NCI-H446 (cell line): ENCODE data around the gene LMBRD2.
A peak's percentile ranks its signal among the peaks of the same experiment; 100 is the strongest.
"Not testable (repeated sequence)": the region's sequence is repeated elsewhere in the genome, so short reads cannot be mapped to it uniquely, and the experiment has no call there.

Experiments
- DNase-seq, 2 experiments: peaks; one replicate each; lab custom pipeline; 2025; lab: John Stamatoyannopoulos, UW

The LMBRD2 gene

DNA sequence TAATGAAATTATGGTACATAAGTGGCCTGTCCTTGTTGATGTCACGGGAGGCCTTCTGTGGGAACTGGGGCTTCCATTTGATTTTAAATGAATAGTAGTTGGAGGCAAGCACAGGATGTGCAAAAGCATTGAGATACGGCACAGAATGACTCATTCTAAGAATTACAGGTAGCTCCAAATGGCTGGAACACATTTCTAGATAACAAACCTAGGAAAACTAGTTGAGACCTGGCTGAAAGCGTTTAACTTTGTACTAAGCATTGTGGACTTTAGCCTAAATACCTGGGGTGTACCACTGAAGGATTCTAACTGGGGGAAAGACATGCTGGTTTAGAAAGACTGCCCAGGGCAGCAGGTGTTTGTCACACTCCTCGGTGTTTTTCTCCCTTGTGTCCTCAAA lies 9.7 kb upstream of the LMBRD2 start:
- no peak for DNase-seq

DNA sequence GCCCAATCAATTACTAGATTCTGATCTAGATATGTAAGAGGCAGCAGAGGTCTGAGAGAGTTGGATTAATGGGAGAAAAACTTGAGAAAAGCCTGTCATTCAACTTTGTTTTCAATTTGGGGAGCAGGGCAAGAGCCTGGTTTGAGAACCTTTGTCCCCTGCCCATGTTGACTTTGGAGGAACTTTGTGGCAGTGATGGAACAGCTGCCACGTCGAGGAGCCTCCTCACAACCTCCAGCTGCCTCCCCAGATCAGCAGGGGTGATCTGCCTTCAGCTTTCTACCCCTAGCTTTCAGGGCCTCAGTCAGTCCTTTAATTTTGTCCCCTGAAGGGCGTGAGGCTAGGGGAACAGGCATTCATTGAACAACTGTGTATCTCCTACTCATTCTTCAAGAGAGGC lies 8.9 kb upstream of the LMBRD2 start:
- DNase-seq = no peak

DNA sequence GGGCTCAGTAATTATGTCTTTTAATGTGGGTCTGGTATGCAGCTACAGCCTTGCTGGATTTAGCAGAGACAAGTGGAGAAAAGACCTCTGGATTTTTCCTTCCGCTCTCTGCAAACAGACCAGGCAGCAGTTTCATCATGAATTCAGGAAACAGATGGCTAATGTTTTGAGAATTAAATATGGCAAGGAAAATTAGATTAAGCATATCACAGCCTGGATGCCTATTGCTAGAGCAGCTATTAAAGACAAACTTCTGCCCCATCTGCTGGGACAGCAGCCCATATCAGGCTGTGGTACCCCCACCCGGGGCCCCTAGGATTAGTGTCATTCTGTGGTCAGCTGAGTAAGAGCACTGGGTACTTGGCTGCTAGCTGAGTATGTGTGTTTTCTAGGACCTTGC lies 6.5 kb upstream of the LMBRD2 start:
- peak in 1 of 2 experiments; percentile 51 for DNase-seq

DNA sequence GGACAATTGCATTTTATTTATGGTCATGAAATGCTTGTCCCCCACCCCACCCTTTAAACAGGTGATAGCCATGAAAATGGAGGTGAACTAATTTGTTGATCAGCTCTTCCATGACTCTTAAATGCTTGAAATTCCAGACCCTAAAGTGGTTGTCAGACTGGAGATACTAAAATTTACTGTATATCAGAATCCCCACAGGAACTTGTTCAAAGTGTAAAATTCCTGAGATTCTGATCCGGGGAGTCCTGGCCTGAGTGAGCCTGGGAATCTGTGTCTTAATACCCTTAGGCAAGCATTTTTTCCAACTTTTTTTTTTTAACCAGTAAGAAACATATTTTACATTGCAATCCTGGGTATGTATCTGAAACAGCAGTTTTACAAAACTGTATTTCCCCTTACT lies 4.9 kb upstream of the LMBRD2 start:
- DNase-seq = no peak

DNA sequence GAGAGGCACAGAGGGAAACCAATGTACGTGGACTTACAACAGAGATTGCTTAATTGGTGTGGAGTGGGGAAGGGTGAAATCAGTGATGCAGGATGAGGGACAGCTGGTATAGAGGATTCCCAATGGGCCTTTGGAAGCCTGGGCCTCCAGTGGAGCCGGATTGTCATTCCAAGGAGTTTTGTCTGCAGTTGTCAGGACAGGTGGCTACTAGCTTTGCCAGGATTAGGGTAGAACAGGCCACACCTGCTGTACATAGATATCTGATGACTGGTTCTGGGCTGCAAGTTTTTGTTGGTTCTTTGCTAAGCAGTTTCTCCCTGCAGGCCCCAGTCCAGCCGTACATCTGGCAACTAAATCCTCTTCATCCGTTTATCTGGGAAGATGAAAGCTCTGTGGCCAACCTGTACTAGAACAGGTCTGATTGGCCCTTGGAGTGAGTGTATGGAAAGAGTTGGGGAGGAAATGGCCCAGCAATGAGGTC lies 4.5 kb upstream of the LMBRD2 start:
- peak in 1 of 2 experiments; percentile 55 for DNase-seq

DNA sequence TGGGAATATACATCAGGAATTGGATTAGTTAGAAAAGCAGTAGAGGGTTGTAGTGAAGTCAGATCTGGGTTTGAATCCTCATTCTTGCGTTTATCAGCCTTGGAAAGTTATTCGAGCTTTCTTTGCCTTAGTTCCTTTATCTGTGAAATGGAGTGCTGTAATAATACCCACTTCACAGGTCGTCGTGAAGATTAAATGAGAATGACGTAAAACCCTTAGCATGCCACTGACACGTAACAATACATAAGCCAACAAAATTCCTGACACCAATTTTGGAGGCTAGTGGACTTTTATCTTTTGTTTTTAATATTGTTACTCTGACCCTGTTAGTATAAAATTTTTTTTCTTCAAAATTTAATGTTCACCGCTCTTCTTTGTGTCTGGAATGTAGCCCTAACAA lies 3.6 kb upstream of the LMBRD2 start:
- DNase-seq = no peak

DNA sequence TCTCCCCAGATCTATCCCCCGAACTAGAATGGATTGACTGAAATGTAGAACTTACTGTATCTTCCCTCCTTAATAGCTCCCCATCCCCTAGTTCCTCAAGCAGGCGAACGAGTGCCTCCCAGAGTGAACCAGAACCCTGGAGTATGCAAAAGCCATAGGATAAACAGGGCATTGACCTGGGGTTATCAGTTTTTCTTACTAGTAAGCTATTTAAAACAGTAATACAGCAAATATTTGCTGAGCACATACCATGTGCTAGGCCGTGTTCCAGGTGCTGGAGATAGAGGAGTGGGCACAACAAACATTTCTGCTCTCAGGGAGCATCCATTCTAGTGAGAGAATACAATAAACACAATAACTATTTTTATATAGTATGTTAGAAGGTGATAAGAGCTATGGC lies 2.0 kb upstream of the LMBRD2 start:
- no peak for DNase-seq

DNA sequence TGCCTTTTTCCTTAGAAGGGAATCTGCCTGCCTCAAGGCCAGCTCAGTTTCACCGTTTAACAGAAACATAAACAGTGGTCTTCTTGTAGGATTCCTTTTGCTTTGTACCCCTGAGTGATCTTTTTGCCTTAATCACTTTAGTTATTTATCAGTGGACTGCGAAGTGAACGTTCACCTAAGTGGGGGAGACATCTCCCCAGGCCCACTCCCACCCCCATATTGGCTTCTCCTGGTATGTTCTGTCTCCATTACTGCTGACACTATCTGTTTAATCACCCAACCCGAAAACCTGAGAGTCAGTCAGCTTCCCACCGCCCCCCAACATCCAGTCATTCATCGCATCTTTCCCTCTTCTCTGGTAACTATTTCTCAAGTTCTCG lies 1.6 kb upstream of the LMBRD2 start:
- DNase-seq = no peak

DNA sequence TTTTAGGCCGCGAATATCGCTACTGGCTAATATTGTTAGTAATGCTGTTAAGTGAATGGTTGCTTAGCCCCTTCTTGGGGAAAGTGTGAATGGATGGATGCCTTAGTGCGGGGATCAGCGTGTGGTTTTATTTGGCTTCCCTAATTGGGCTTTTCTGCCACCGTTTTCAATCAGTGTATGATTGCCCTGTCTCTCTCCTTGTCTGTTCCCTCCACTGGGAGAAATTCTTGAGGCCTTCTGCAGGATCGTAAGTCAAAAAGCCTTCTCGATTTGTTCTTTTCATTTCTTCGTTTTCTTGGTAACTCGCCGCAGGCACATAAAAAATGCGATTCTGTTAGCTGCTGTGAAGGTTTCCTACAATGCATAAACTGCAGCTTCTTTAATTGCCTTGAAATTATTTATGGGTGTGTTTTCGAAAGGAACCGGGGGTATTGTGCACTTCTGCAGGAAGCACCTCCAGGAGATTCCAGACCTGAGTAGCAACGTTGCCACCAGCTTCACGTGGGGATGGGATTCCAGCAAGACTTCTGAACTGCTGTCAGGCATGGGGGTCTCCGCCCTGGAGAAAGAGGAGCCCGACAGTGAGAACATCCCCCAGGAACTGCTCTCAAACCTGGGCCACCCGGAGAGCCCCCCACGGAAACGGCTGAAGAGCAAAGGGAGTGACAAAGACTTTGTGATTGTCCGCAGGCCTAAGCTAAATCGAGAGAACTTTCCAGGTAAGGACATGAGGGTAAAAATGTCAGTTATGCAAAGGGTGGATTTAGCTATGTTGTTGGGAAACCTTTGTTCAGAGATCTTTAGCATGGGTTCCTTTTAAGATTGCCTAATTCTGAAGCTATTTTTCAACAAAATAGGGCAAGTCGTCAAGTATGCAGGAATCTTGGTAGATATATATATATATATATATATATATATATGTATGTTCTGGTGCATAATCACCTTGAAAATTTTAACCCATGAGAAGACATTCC lies 924 bp upstream of the LMBRD2 start:
- DNase-seq = no peak

DNA sequence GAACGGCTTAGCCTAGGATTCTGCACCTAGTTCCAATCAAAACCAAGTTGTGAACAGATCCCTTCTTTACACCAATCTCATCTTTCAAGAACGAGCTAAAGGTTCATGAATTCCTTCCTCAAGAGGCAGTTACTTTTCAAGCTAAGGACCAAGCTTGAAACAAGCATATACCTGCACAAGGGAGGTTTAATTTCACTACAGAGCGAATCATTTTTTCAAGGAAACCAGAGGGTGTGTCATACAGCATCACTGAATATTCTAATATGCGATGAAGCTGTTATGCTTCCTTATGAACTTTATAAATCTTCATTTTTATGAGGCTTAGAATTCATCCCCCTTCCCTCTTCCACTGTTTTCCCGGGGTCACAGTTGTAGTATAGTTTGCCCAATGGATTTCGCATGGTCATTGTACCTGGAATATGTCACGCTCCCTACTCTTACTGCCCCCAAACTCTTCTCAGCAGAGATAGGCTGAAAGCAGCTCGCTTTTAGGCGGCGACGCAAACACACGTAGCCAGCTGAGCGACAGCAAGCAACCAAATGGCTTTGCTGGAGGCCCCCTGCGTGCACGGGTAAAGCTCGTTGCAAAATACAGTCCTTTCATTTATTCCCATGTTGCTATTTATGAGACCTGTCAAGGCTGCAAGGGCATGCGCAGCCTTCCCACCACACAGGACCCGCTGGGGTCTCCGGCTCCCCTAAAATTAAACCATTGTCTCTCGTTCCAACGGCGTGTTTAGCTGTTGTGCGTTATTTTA lies 832 bp downstream of the LMBRD2 start:
- peak; percentile 43 to 61 for DNase-seq

DNA sequence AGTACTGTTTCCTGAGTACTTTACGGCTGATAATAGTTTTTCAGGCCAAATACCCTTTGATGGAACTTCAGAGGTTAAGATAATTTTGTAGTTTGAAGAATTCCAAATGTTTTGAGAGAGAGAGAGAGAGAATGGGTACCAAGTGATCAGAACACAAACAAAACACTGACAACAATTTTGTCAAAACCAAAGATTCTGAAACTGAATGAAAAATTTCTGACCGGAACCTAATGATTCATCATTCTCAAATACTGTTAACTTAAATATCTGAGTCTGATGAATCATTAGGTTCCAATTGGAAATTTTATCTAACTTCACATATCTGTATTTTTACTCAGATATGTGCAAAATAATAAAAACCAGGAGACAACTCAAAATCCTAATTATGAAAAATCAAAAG lies 4.0 kb downstream of the LMBRD2 start:
- DNase-seq = no peak

DNA sequence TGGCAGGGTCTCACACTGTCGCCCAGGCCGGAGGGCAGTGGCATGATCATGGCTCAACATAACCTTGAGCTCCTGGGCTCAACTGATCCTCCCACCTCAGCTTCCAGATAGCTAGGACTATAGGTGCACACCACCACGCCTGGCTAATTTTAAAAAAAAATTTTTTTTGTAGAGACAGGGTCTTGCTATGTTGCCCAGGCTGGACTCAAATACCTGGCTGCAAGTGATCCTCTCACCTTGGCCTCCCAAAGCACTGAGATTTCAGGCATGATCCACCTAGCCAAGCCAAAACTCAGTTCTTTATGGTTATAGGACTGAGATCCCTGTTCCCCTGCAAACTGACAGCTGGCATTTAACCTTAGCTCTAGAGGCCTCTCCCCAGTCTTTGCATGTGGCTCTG lies 5.3 kb downstream of the LMBRD2 start:
- no peak for DNase-seq

DNA sequence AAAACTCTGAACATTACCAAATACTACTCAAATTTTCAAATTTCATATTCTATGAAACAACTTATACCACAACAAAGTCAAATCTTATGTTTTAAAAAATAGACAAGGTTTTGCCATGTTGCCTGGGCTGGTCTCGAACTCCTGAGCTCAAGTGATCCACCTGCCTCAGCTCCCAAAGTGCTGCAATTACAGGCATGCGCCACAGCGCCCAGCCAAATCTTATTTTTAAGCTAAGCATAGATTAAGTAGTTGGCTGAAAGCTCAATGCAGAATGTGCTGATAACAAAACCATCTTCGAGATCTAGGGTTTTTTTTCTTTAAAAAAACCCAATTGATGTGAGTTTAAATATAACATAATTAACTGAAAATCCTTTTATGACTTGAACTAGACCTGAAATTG lies 6.4 kb downstream of the LMBRD2 start:
- DNase-seq = no peak

DNA sequence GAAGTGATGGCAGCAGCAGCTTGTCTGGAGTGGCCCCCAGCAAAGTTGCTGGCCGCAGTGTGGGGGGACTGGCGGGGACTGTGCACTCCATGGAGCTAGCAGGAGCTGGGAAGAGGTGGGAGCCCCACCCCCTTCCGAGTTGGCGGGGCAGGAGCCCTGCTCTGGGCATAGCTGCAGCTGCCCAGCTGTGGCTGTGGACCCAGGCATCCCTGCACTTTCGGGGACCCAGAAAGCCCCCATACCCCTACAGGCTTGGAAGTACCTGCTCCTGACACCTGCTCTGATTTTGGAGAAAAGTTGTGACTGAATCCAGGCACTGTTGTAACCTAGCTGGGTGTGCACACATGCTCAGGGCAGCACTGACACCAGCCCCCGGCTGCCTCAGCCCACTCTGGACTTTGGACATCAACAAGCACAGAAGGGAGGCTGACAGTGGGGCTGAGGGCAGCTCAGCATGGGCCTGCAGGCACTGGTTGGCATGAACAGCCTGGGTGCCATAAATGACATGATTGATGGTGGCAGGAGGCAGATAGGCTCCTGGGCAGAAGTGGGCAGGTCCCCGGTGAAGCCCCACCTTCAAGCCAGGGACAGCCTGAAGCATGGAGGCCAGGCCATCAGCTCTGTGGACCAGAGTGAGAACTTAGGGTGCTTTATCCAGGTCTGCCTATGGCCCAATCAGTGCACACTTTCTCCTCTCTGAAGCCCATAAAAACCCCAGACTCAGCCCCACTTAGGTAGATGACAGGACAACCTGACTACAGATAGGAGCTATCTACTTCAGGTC lies 12.6 kb downstream of the LMBRD2 start:
- DNase-seq = no peak

DNA sequence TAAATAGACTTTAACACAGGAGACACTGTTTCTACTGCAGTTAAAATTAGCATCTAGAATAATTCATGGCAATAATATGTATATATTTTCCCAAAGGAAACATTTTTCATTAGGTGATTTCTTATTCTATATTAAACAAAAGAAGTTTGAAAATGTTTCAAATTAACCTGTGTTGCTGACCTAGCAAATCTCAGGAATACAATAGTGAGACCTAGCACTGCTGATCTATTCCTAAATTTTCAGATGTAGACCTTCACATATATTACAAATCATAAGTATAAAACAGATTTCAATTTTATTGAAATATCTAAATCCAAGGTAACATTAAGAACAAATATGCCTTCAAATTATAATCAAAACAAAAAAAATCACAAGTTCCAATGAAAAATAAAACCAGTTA lies 15.1 kb downstream of the LMBRD2 start:
- DNase-seq = no peak

DNA sequence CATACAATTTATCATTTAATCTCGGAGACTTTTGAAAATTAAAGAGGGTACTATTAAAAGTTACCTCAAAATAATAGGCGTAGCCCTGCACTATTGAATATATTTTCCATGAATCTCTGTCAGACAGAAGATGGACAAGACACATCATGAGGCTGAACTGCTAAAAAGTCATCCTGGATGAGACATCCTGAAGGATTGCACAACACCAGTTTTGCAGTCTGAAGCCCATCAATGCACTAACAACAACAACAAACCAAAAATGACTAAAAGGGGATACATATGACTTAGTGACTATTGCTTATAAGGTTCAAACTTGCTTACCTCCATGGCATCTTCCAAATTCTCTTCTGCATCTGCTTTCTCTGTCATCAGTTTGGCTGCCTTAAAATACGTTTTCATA lies 15.7 kb downstream of the LMBRD2 start:
- no peak for DNase-seq

DNA sequence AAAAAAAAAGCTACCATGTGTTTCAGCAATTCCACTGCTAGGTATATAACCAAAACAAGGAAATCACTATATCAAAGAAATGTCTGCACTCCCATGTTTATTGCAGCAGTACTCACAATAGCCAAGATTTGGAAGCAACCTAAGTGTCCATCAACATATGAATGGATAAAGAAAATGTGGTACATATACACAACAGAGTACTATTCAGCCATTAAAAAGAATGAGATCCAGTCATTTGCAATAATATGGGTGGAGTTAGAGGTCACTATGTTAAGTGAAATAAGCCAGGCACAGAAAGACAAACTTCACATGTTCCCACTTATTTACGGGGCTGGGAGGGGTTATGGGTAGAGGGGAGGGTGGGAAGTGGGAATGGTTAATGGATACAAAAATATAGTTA lies 18.7 kb downstream of the LMBRD2 start:
- DNase-seq = not testable (repeated sequence)

DNA sequence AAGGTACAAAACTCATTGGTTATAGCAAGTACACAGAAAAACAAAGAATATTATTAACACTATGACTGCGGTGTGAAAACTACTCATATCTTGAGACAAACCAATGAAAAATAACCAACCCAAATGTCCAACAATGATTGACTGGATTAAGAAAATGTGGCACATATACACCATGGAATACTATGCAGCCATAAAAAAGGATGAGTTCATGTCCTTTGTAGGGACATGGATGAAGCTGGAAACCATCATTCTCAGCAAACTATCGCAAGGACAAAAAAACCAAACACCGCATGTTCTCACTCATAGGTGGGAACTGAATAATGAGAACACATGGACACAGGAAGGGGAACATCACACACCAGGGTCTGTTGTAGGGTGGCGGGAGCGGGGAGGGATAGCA lies 22.0 kb downstream of the LMBRD2 start:
- DNase-seq = not testable (repeated sequence)

DNA sequence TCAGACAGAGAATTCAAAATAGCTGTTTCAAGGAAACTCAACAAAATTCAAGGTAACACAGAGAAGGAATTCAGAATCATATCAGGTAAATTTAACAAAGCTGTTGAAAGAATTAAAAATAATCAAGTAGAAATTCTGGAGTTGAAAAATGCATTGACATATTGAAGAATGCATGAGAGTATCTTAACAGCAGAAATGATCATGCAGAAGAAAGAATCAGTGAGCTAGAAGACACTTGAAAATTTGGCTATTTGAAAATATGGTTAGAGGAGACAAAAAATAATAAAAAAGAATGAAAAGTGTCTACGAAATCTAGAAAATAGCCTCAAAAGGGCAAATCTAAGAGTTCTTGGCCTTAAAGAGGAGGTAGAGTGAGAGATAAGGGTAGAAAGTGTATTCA lies 22.9 kb downstream of the LMBRD2 start:
- DNase-seq = no peak

DNA sequence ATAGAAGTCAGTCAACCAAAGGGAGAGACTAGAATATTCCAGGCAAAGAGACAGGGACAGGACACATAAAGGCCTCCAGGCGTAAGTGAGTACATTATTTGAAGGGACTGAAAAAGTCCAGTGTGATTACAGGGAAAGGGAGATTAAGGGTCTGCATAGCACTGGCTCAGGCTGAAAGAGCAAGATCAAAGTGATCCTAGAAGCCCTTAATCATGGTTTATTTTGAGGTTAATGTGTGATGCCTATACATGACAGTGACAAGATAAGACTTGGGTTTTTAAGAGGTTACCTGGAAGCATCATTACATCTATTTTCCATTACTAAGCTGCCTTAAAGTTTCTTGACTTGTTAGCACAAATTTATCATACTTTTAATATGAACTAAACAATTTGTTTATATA lies 25.8 kb downstream of the LMBRD2 start:
- no peak for DNase-seq

DNA sequence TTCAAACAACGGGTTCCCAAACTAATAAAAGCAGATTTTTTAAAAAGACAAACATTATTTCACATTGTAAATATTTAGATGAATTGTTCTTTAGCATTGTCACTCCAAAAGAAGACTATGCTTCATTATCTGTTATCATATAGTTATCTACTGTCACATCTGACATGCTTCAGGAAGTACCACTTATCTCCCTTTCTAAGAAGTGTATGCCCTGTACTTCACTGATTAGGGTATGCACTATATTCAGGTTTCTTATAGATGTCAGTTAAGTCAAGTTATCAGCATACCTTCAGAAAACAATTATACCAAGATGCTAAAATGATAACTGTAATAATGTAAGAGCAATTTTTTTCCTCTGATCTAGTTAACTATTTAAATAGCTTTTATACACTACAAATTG lies 40.4 kb downstream of the LMBRD2 start:
- DNase-seq = no peak

DNA sequence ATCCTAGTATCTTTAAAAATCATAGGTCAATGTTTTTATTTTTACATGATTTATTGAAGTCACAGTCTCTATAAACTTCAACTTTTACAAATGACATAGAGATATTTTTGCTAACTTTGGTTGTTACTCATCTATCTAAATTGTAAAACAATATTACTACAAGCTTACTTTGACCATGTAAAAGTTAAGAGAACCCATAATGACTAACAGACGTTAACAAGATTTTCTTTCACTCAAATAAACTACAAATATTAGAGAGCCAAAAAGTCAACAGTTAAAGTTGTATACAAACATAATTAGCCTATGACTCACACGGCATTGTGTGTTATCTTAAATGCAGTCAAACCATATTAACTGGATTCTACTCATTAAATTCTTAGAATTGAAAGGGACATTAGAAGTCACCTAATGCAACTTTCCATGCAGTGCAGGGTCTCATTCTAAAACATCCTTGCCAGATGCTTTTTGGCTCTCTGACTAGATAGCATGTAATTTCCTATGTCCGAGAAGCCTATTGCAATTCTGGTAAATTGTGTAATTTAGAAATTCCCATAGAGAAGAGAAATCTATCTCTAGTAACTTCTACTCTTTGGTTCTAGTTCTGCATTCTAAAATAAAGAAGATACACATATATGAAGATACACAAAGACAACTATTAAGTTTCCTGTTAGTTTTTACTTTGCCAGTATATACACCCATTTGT lies 42.8 kb downstream of the LMBRD2 start:
- DNase-seq = no peak
